HG03039 (cell line): ENCODE results near the gene AURKAIP1.
A peak's percentile ranks its signal among the peaks of the same experiment; 100 is the strongest.
"Not testable (repeated sequence)": the region's sequence is repeated elsewhere in the genome, so short reads cannot be mapped to it uniquely, and the experiment has no call there.

Source experiments
- ATAC-seq: cut with Tn5 transposase; IDR thresholded peaks from one replicate; pipeline ENCODE4 v1.9.1; 2021; ENCODE audit warnings: mild to moderate bottlenecking, moderate library complexity; ENCODE audit not compliant: unreplicated experiment

Gene AURKAIP1

GRCh38 chr1:1406821-1407635, 32.0 kb upstream of the AURKAIP1 start, which contains the start of gene MRPL20:
Gene MRPL20 (minus strand): TSS chr1:1407293. CDS start chr1:1407217, 76 bp downstream.
- ATAC-seq = peak; percentile 75

GRCh38 chr1:1406101-1406820, 31.3 kb upstream of the AURKAIP1 start:
- ATAC-seq = no peak

GRCh38 chr1:1403653-1404052, 28.6 kb upstream of the AURKAIP1 start:
- no peak for ATAC-seq

- ATAC-seq = not testable (repeated sequence)
Observed at GRCh38 chr1:1402901-1403392, 27.9 kb upstream of the AURKAIP1 start.

- no peak for ATAC-seq
Observed at GRCh38 chr1:1402072-1402900, 27.3 kb upstream of the AURKAIP1 start.

GRCh38 chr1:1401457-1402010, 26.5 kb upstream of the AURKAIP1 start:
- ATAC-seq = no peak

GRCh38 chr1:1400576-1401456, 25.8 kb upstream of the AURKAIP1 start:
- no peak for ATAC-seq

- no peak for ATAC-seq
Observed at GRCh38 chr1:1399872-1400575, 25.0 kb upstream of the AURKAIP1 start.

- ATAC-seq = peak; percentile 89
Observed at GRCh38 chr1:1399187-1399871, 24.3 kb upstream of the AURKAIP1 start, which contains the start of gene CCNL2. Gene CCNL2 (minus strand): TSS chr1:1399335. CDS start chr1:1399306, 29 bp downstream.

- ATAC-seq = peak; percentile 2
Observed at GRCh38 chr1:1398677-1399186, 23.7 kb upstream of the AURKAIP1 start.

- ATAC-seq = no peak
Observed at GRCh38 chr1:1397839-1398523, 23.0 kb upstream of the AURKAIP1 start.

- no peak for ATAC-seq
Observed at GRCh38 chr1:1395166-1395565, 20.2 kb upstream of the AURKAIP1 start.

GRCh38 chr1:1394116-1394515, 19.1 kb upstream of the AURKAIP1 start:
- ATAC-seq = no peak

GRCh38 chr1:1393428-1393827, 18.4 kb upstream of the AURKAIP1 start:
- ATAC-seq = no peak

- ATAC-seq = no peak
Observed at GRCh38 chr1:1393014-1393413, 18.0 kb upstream of the AURKAIP1 start.

- ATAC-seq = no peak
Observed at GRCh38 chr1:1391225-1391624, 16.2 kb upstream of the AURKAIP1 start.

GRCh38 chr1:1390675-1391074, 15.7 kb upstream of the AURKAIP1 start:
- ATAC-seq = no peak

GRCh38 chr1:1388078-1388472, 13.1 kb upstream of the AURKAIP1 start:
- no peak for ATAC-seq
